Loucy (cell line): ENCODE results near the gene ALOX5AP.

Source experiments
- CTCF ChIP-seq: fragments of 200-600 bp; sonication (generic); conservative IDR thresholded peaks from 2 replicates; pipeline ENCODE4 v1.5.1; 2014; ENCODE audit warnings: mild to moderate bottlenecking, antibody characterized with exemption, low read length
- EZH2phosphoT487 ChIP-seq: fragments of 200-600 bp; IDR thresholded peaks from 2 replicates; pipeline ENCODE4 v1.6.1; 2018; ENCODE audit warnings: antibody characterized with exemption, mild to moderate bottlenecking, moderate library complexity, borderline replicate concordance

GRCh38 chr13:30735025-30735871, at the start of gene ALOX5AP:
- TF ChIP-seq CTCF (no peak), EZH2phosphoT487 (no peak)
